ENCODE measurements around the gene LGALS7B.
"Not testable (repeated sequence)": the region's sequence is repeated elsewhere in the genome, so short reads cannot be mapped to it uniquely, and the experiment has no call there.

Gene LGALS7B

GRCh38 chr19:38788478-38789243, at the start of gene LGALS7B:
TSS of gene LGALS7B (plus strand) at chr19:38789200. CDS start at chr19:38789227, 27 bp downstream.
- no peak for DNase-seq

GRCh38 chr19:38739440-38740256, 49.4 kb upstream of the LGALS7B start:
- no peak for DNase-seq

GRCh38 chr19:38740257-38740592, 48.8 kb upstream of the LGALS7B start:
- DNase-seq, result no peak

GRCh38 chr19:38740932-38741331, 48.1 kb upstream of the LGALS7B start:
- DNase-seq, result no peak

- DNase-seq, result no peak
Measured at GRCh38 chr19:38741670-38742069, 47.3 kb upstream of the LGALS7B start.

- DNase-seq, result no peak
Measured at GRCh38 chr19:38742296-38742695, 46.7 kb upstream of the LGALS7B start.

GRCh38 chr19:38742906-38743305, 46.1 kb upstream of the LGALS7B start:
- no peak for DNase-seq

GRCh38 chr19:38743394-38744297, 45.4 kb upstream of the LGALS7B start:
- no peak for DNase-seq

GRCh38 chr19:38744298-38744681, 44.7 kb upstream of the LGALS7B start, which contains the start of gene CAPN12:
TSS of gene CAPN12 (minus strand) at chr19:38744474. CDS start at chr19:38744165, 309 bp downstream.
- DNase-seq, result no peak

- DNase-seq, result no peak
Measured at GRCh38 chr19:38744874-38745273, 44.1 kb upstream of the LGALS7B start.

- DNase-seq, result no peak
Measured at GRCh38 chr19:38745316-38745715, 43.7 kb upstream of the LGALS7B start.

GRCh38 chr19:38753783-38754182, 35.2 kb upstream of the LGALS7B start:
- not testable (repeated sequence) for DNase-seq

- DNase-seq, result not testable (repeated sequence)
Measured at GRCh38 chr19:38754196-38754595, 34.8 kb upstream of the LGALS7B start.

- no peak for DNase-seq
Measured at GRCh38 chr19:38759590-38760003, 29.4 kb upstream of the LGALS7B start.

- not testable (repeated sequence) for DNase-seq
Measured at GRCh38 chr19:38760805-38761517, 28.0 kb upstream of the LGALS7B start.

GRCh38 chr19:38761884-38762389, 27.1 kb upstream of the LGALS7B start:
- DNase-seq, result not testable (repeated sequence)

- no peak for DNase-seq
Measured at GRCh38 chr19:38763795-38764220, 25.2 kb upstream of the LGALS7B start.

GRCh38 chr19:38765214-38765613, 23.8 kb upstream of the LGALS7B start:
- no peak for DNase-seq

- DNase-seq, result no peak
Measured at GRCh38 chr19:38766276-38767047, 22.5 kb upstream of the LGALS7B start.

- no peak for DNase-seq
Measured at GRCh38 chr19:38769635-38770211, 19.3 kb upstream of the LGALS7B start.

All from NCI-H2107 (cell line).